Astrocyte (in vitro differentiated cells and primary cell): Measurements from ENCODE around the gene UCN. TPM values are rescaled to one million over a fixed set of nuclear protein-coding genes. Genes with fewer than 3 reads are reported as not detected.
A peak's percentile ranks its signal among the peaks of the same experiment; 100 is the strongest.
"Not testable (repeated sequence)": the region's sequence is repeated elsewhere in the genome, so short reads cannot be mapped to it uniquely, and the experiment has no call there.

Source experiments
- DNase-seq: peaks from one replicate; pipeline ENCODE4 v3.0.0-alpha.2; 2010; ENCODE audit warnings: low read depth
- FAIRE-seq: peaks from 2 replicates; lab custom pipeline; 2011; peaks lifted over from hg19 to GRCh38; lab: Jason Lieb, UNC
- H2AFZ ChIP-seq: 2 replicates; pipeline ENCODE4 v1.6.0; 2012; ENCODE audit warnings: low read depth, low read length, inconsistent platforms
- H3K27ac ChIP-seq: 2 replicates; pipeline ENCODE4 v1.5.1; 2011; ENCODE audit warnings: low read depth, low read length, inconsistent platforms
- H3K27me3 ChIP-seq: 2 replicates; pipeline ENCODE4 v1.6.0; 2011; ENCODE audit warnings: low read length, inconsistent platforms; ENCODE audit not compliant: insufficient read depth
- H3K36me3 ChIP-seq: 2 replicates; pipeline ENCODE4 v1.5.1; 2011; ENCODE audit warnings: low read length, inconsistent platforms; ENCODE audit not compliant: insufficient read depth
- H3K4me1 ChIP-seq: 2 replicates; pipeline ENCODE4 v1.5.1; 2011; ENCODE audit warnings: low read length, inconsistent platforms; ENCODE audit not compliant: insufficient read depth
- H3K4me2 ChIP-seq: 2 replicates; pipeline ENCODE4 v1.6.0; 2012; ENCODE audit warnings: low read length, inconsistent platforms
- H3K4me3 ChIP-seq: 2 replicates; pipeline ENCODE4 v1.5.1; 2011; ENCODE audit warnings: low read depth, mild to moderate bottlenecking, low read length, inconsistent platforms; ENCODE audit not compliant: insufficient read depth
- H3K79me2 ChIP-seq: 2 replicates; pipeline ENCODE4 v1.6.0; 2012; ENCODE audit warnings: mild to moderate bottlenecking, low read length, inconsistent platforms; ENCODE audit not compliant: insufficient read depth
- H3K9ac ChIP-seq: 2 replicates; pipeline ENCODE4 v1.6.0; 2012; ENCODE audit warnings: mild to moderate bottlenecking, low read length, inconsistent platforms
- H3K9me3 ChIP-seq: 2 replicates; pipeline ENCODE4 v1.5.1; 2012; ENCODE audit warnings: low read depth, mild to moderate bottlenecking, low read length, inconsistent platforms; ENCODE audit not compliant: insufficient read depth
- H4K20me1 ChIP-seq: 2 replicates; pipeline ENCODE4 v1.6.0; 2012; ENCODE audit warnings: low read length, inconsistent platforms; ENCODE audit not compliant: insufficient read depth
- H3K27ac Mint-ChIP-seq: one replicate; pipeline ENCODE4 v1.8.0; 2021; ENCODE audit warnings: mild to moderate bottlenecking, mixed read lengths; ENCODE audit not compliant: unreplicated experiment
- H3K27me3 Mint-ChIP-seq: one replicate; pipeline ENCODE4 v1.8.0; 2021; ENCODE audit warnings: low read depth, mixed read lengths; ENCODE audit not compliant: unreplicated experiment
- H3K36me3 Mint-ChIP-seq: one replicate; pipeline ENCODE4 v1.8.0; 2021; ENCODE audit warnings: low read depth, mixed read lengths; ENCODE audit not compliant: unreplicated experiment
- H3K4me1 Mint-ChIP-seq: one replicate; pipeline ENCODE4 v1.8.0; 2021; ENCODE audit warnings: low read depth, mixed read lengths; ENCODE audit not compliant: unreplicated experiment
- H3K4me3 Mint-ChIP-seq: one replicate; pipeline ENCODE4 v1.8.0; 2021; ENCODE audit warnings: mild to moderate bottlenecking, moderate library complexity, mixed read lengths; ENCODE audit not compliant: unreplicated experiment
- H3K9me3 Mint-ChIP-seq: one replicate; pipeline ENCODE4 v1.8.0; 2021; ENCODE audit warnings: mild to moderate bottlenecking, mixed read lengths; ENCODE audit not compliant: unreplicated experiment
- CTCF ChIP-seq: IDR thresholded peaks from 2 replicates; pipeline ENCODE4 v1.5.1; 2011; ENCODE audit warnings: low read depth, mild to moderate bottlenecking, inconsistent platforms, low read length, moderate library complexity; ENCODE audit not compliant: insufficient read depth
- EZH2 ChIP-seq: IDR thresholded peaks from 2 replicates; pipeline ENCODE4 v1.6.1; 2012; ENCODE audit warnings: mild to moderate bottlenecking, low read length, inconsistent platforms; ENCODE audit not compliant: insufficient read depth
- total RNA-seq: library from RNA; stranded (reverse); gene quantifications from 2 replicates; pipeline ENCODE4 v1.2.1, GENCODE V29; 2021

UCN gene
- total RNA-seq, 1 donor from 2014 or later, result 1.1 TPM

GRCh38 chr2:27354597-27354927 lies 46.3 kb upstream of the UCN start:
- peak overlapping the region; percentile 19 for H3K4me2 ChIP-seq
- H4K20me1 ChIP-seq, result peaks cover 16% of the 10 kb centered on the region
- Mint-ChIP-seq H3K27me3 (no peaks in the 10 kb centered on the region), H3K27ac (peak overlapping the region; percentile 94), H3K4me1 (peaks cover 26% of the 10 kb centered on the region), H3K9me3 (peaks cover 3% of the 10 kb centered on the region), H3K36me3 (peaks cover 1% of the 10 kb centered on the region), H3K4me3 (peak overlapping the region; percentile 98)
- no peaks in the 10 kb centered on the region for H3K36me3 ChIP-seq
- no peak overlapping the region for H3K9ac ChIP-seq
- H3K27ac ChIP-seq, result no peak overlapping the region
- H3K27me3 ChIP-seq, result no peaks in the 10 kb centered on the region
- no peaks in the 10 kb centered on the region for H3K9me3 ChIP-seq
- DNase-seq, result no peak
- TF ChIP-seq EZH2, result no peak
- no peak for TF ChIP-seq CTCF
- H3K4me1 ChIP-seq, result peaks cover 5% of the 10 kb centered on the region
- no peak overlapping the region for H3K4me3 ChIP-seq
- no peak for FAIRE-seq
- peaks cover 86% of the 10 kb centered on the region for H3K79me2 ChIP-seq
- H2AFZ ChIP-seq, result no peak overlapping the region

GRCh38 chr2:27353762-27354596 lies 45.7 kb upstream of the UCN start:
- no peaks in the 10 kb centered on the region for H3K27me3 ChIP-seq
- H3K36me3 Mint-ChIP-seq, result peaks cover 1% of the 10 kb centered on the region
- peak overlapping the region; percentile 19 for H3K4me2 ChIP-seq
- peaks cover 3% of the 10 kb centered on the region for H3K9me3 Mint-ChIP-seq
- H3K27ac ChIP-seq, result no peak overlapping the region
- H3K4me3 ChIP-seq, result no peak overlapping the region
- H3K27me3 Mint-ChIP-seq, result no peaks in the 10 kb centered on the region
- peaks cover 16% of the 10 kb centered on the region for H4K20me1 ChIP-seq
- no peak overlapping the region for H3K9ac ChIP-seq
- peaks cover 5% of the 10 kb centered on the region for H3K4me1 ChIP-seq
- no peak for FAIRE-seq
- no peaks in the 10 kb centered on the region for H3K9me3 ChIP-seq
- H3K27ac Mint-ChIP-seq, result peak overlapping the region; percentile 94
- peak; percentile 15 for DNase-seq
- H3K79me2 ChIP-seq, result peaks cover 89% of the 10 kb centered on the region
- no peaks in the 10 kb centered on the region for H3K36me3 ChIP-seq
- H2AFZ ChIP-seq, result no peak overlapping the region
- TF ChIP-seq EZH2 (no peak), CTCF (no peak)
- H3K4me3 Mint-ChIP-seq, result peak overlapping the region; percentile 98
- peaks cover 26% of the 10 kb centered on the region for H3K4me1 Mint-ChIP-seq

GRCh38 chr2:27353386-27353761 lies 45.1 kb upstream of the UCN start:
- H3K4me1 ChIP-seq, H3K9ac ChIP-seq, H3K9me3 Mint-ChIP-seq, H2AFZ ChIP-seq, H3K4me3 ChIP-seq, H3K36me3 ChIP-seq, H3K27ac ChIP-seq, H3K36me3 Mint-ChIP-seq, DNase-seq, H3K4me2 ChIP-seq, FAIRE-seq, H3K27me3 Mint-ChIP-seq, H3K9me3 ChIP-seq, H3K27me3 ChIP-seq: not testable (repeated sequence)
- H4K20me1 ChIP-seq, result peaks cover 18% of the 10 kb centered on the region
- Mint-ChIP-seq H3K27ac (peak overlapping the region; percentile 75), H3K4me3 (peak overlapping the region; percentile 54), H3K4me1 (peaks cover 23% of the 10 kb centered on the region)
- H3K79me2 ChIP-seq, result peaks cover 90% of the 10 kb centered on the region
